Endothelial cell (in vitro differentiated cells): ENCODE measurements around the gene ZIC1. TPM values are rescaled to one million over a fixed set of nuclear protein-coding genes. Genes with fewer than 3 reads are reported as not detected.

Experiments used
- DNase-seq: peaks from one replicate; pipeline ENCODE4 v3.0.0; 2021; ENCODE audit warnings: low spot score
- H3K27ac Mint-ChIP-seq: one replicate; pipeline ENCODE4 v1.8.0; 2021; ENCODE audit warnings: mixed read lengths, inconsistent platforms; ENCODE audit not compliant: unreplicated experiment
- H3K27me3 Mint-ChIP-seq: one replicate; pipeline ENCODE4 v1.8.0; 2021; ENCODE audit warnings: mild to moderate bottlenecking, moderate library complexity, mixed read lengths, inconsistent platforms; ENCODE audit not compliant: unreplicated experiment
- H3K36me3 Mint-ChIP-seq: one replicate; pipeline ENCODE4 v1.8.0; 2021; ENCODE audit warnings: mild to moderate bottlenecking, low read depth, mixed read lengths, inconsistent platforms; ENCODE audit not compliant: unreplicated experiment
- H3K4me1 Mint-ChIP-seq: one replicate; pipeline ENCODE4 v1.8.0; 2021; ENCODE audit warnings: mild to moderate bottlenecking, mixed read lengths, inconsistent platforms; ENCODE audit not compliant: unreplicated experiment
- H3K4me3 Mint-ChIP-seq: one replicate; pipeline ENCODE4 v1.8.0; 2021; ENCODE audit warnings: mild to moderate bottlenecking, mixed read lengths, inconsistent platforms; ENCODE audit not compliant: unreplicated experiment
- H3K9me3 Mint-ChIP-seq: one replicate; pipeline ENCODE4 v1.8.0; 2021; ENCODE audit warnings: mixed read lengths, inconsistent platforms; ENCODE audit not compliant: unreplicated experiment
- CTCF ChIP-seq: fragments of 200-600 bp; sonication (generic); IDR thresholded peaks from one replicate; pipeline ENCODE4 v1.5.0; 2021; ENCODE audit warnings: antibody characterized with exemption; ENCODE audit not compliant: unreplicated experiment
- total RNA-seq: library from RNA; stranded (reverse); fragmentation: NEBNext Ultra II Directional; extraction: Animal tissue kit (Norgen Biotek cat#: 25700); gene quantifications from one replicate; pipeline ENCODE4 v1.2.1, GENCODE V29; 2021; ENCODE audit not compliant: unreplicated experiment

Gene ZIC1
- total RNA-seq, 1 donor from 2014 or later: 4.1 TPM

GRCh38 chr3:147396712-147397046 lies 12.5 kb upstream of the ZIC1 start:
- Mint-ChIP-seq H3K4me1 (peaks cover 39% of the 10 kb centered on the region), H3K4me3 (no peak overlapping the region)

GRCh38 chr3:147397155-147397874 lies 11.8 kb upstream of the ZIC1 start:
- peak; percentile 51 for DNase-seq
- peak overlapping the region; percentile 80 for H3K4me3 Mint-ChIP-seq
- no peak overlapping the region for H3K27ac Mint-ChIP-seq
- H3K36me3 Mint-ChIP-seq: peaks cover 3% of the 10 kb centered on the region
- H3K9me3 Mint-ChIP-seq: no peaks in the 10 kb centered on the region
- H3K27me3 Mint-ChIP-seq: peaks cover 44% of the 10 kb centered on the region
- no peak for TF ChIP-seq CTCF
- peaks cover 39% of the 10 kb centered on the region for H3K4me1 Mint-ChIP-seq

More at GRCh38 chr3:147396712-147397046, 12.5 kb upstream of the ZIC1 start:
- no peak for TF ChIP-seq CTCF
- Mint-ChIP-seq H3K27ac (no peak overlapping the region), H3K36me3 (peaks cover 3% of the 10 kb centered on the region), H3K27me3 (peaks cover 43% of the 10 kb centered on the region), H3K9me3 (no peaks in the 10 kb centered on the region)
- no peak for DNase-seq

GRCh38 chr3:147397875-147398812 lies 11.0 kb upstream of the ZIC1 start:
- H3K4me3 Mint-ChIP-seq: peak overlapping the region; percentile 80
- peaks cover 33% of the 10 kb centered on the region for H3K4me1 Mint-ChIP-seq
- H3K27ac Mint-ChIP-seq: no peak overlapping the region
- TF ChIP-seq CTCF: no peak
- H3K9me3 Mint-ChIP-seq: no peaks in the 10 kb centered on the region
- H3K27me3 Mint-ChIP-seq: peaks cover 48% of the 10 kb centered on the region
- H3K36me3 Mint-ChIP-seq: peaks cover 3% of the 10 kb centered on the region
- DNase-seq: no peak

- peaks cover 31% of the 10 kb centered on the region for H3K4me1 Mint-ChIP-seq
- H3K4me3 Mint-ChIP-seq: no peak overlapping the region
- TF ChIP-seq CTCF: no peak
- H3K27me3 Mint-ChIP-seq: peaks cover 51% of the 10 kb centered on the region
- H3K36me3 Mint-ChIP-seq: peaks cover 3% of the 10 kb centered on the region
- H3K27ac Mint-ChIP-seq: peak overlapping the region; percentile 41
- H3K9me3 Mint-ChIP-seq: no peaks in the 10 kb centered on the region
- DNase-seq: no peak
Measured at GRCh38 chr3:147398813-147399534, 10.2 kb upstream of the ZIC1 start.
